Neural progenitor cell (in vitro differentiated cells): ENCODE results near the gene AFF2.

Source experiments
- EZH2 ChIP-seq: fragments of 200-600 bp; sonication (generic); IDR thresholded peaks from 2 replicates; pipeline ENCODE4 v1.6.1; 2017; ENCODE audit warnings: antibody characterized with exemption, mild to moderate bottlenecking, moderate library complexity
- EZH2phosphoT487 ChIP-seq: fragments of 200-600 bp; sonication (generic); IDR thresholded peaks from 2 replicates; pipeline ENCODE4 v1.6.1; 2017; ENCODE audit warnings: antibody characterized with exemption
- TF ChIP-seq, protein P1 (sequence below): fragments of 200-600 bp; sonication (generic); IDR thresholded peaks from 2 replicates; pipeline ENCODE4 v1.5.1; 2017; ENCODE audit warnings: antibody characterized with exemption, mild to moderate bottlenecking

DNA sequence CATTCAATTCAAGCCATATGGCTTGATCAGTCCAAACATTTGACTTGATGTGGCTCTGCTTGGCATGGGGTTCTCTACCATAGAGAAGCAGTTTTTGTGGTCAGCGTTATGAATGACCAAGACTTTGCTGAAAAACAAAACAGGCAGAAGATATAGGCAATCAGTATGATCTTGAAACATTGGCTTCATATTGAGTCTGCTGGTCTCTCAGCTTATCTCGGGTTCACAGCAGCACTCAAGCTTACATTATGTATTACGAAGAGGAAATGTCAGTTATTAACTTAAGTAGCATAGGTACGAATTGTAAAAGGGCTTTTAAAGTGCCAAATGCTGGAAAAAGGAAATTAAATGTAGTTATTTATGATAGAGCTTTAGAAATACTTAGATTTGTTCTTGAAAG lies 99.0 kb downstream of the AFF2 start:
- TF ChIP-seq, protein P1, sequence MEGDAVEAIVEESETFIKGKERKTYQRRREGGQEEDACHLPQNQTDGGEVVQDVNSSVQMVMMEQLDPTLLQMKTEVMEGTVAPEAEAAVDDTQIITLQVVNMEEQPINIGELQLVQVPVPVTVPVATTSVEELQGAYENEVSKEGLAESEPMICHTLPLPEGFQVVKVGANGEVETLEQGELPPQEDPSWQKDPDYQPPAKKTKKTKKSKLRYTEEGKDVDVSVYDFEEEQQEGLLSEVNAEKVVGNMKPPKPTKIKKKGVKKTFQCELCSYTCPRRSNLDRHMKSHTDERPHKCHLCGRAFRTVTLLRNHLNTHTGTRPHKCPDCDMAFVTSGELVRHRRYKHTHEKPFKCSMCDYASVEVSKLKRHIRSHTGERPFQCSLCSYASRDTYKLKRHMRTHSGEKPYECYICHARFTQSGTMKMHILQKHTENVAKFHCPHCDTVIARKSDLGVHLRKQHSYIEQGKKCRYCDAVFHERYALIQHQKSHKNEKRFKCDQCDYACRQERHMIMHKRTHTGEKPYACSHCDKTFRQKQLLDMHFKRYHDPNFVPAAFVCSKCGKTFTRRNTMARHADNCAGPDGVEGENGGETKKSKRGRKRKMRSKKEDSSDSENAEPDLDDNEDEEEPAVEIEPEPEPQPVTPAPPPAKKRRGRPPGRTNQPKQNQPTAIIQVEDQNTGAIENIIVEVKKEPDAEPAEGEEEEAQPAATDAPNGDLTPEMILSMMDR = no peak
- no peak for TF ChIP-seq EZH2
- no peak for TF ChIP-seq EZH2phosphoT487
